Adrenal gland (tissue), 12 donors: ENCODE measurements around the gene NEMP1. TPM values are rescaled to one million over a fixed set of nuclear protein-coding genes. Genes with fewer than 3 reads are reported as not detected.

Source experiments
- polyA plus RNA-seq, 3 donors: library from polyadenylated mRNA; stranded (reverse); fragments of 200-250 nt in 2 of 3; fragments of 350-450 nt in 1 of 3; fragmentation: Illumina TruSeq in 1 of 3; extraction: RNeasy Lipid Tissue Mini Kit (QIAGEN cat#74804) in 1 of 3; gene quantifications; one replicate each; pipeline ENCODE4 v1.2.3, GENCODE V29; 2013 to 2014
- total RNA-seq, 9 donors: library from RNA; depleted of rRNA in 4 of 9; stranded (reverse); fragments of >200 nt in 4 of 9; fragments of 120-200 nt in 1 of 9; fragmentation: NEBNext Ultra II Directional in 1 of 9; extraction: Animal tissue kit (Norgen Biotek cat#: 25700) in 1 of 9; gene quantifications; one replicate each; pipeline versions ENCODE4 v1.1.0 to v1.2.4, GENCODE V29; 2013 to 2023
- donor health status: healthy with polysubstance abuse.
- donor health status: Bipolar disorder and iron deficiency.
- donor health status: DM: yes; HTN: yes; CAD: no.
- donor health status: DM: no; HTN: no; CAD: no.
- donor health status: DM: no; HTN: no; CAD: no.
- donor health status: DM: yes; HTN: yes; CAD: no.

NEMP1 gene
- total and polyA plus RNA-seq, 12 donors: 2.7 to 16.4 (median 7.6) TPM

Other genes with a start within 250 kb of the NEMP1 start
- gene SDR9C7, start 144.4 kb downstream of the NEMP1 start, total RNA-seq: under 1 TPM in 1 of 9 donors, not detected in 8; 0.06 TPM
- gene SDR9C7, start 144.4 kb downstream of the NEMP1 start, polyA plus RNA-seq: not detected
- under 1 TPM in 8 of 9 donors, not detected in 1; 0.32 to 0.72 (median 0.49) TPM for gene RDH16, start 121.2 kb downstream of the NEMP1 start, total RNA-seq
- 1 to 10 TPM in 1 of 3 donors, under 1 TPM in 2; 0.05 to 1.1 (median 0.61) TPM for gene RDH16, start 121.2 kb downstream of the NEMP1 start, polyA plus RNA-seq
- gene ZBTB39, start 72.2 kb downstream of the NEMP1 start, total RNA-seq: 1 to 10 TPM; 3.2 to 6.0 (median 4.3) TPM
- gene ZBTB39, start 72.2 kb downstream of the NEMP1 start, polyA plus RNA-seq: 1 to 10 TPM; 1.4 to 2.7 (median 1.5) TPM
- gene TAC3, start 62.3 kb downstream of the NEMP1 start, total RNA-seq: under 1 TPM in 2 of 9 donors, not detected in 7; 0.39 to 0.46 TPM
- 1 to 10 TPM in 1 of 3 donors, not detected in 2; 1.1 TPM for gene TAC3, start 62.3 kb downstream of the NEMP1 start, polyA plus RNA-seq
- 1 to 10 TPM in 3 of 9 donors, under 1 TPM in 5, not detected in 1; under 0.01 to 1.6 (median 0.43) TPM for gene MYO1A, start 28.7 kb downstream of the NEMP1 start, total RNA-seq
- under 1 TPM; 0.46 to 0.88 (median 0.64) TPM for gene MYO1A, start 28.7 kb downstream of the NEMP1 start, polyA plus RNA-seq
- gene NAB2, start 10.3 kb upstream of the NEMP1 start, total RNA-seq: 10 to 100 TPM; 11.4 to 36.0 (median 18.1) TPM
- gene NAB2, start 10.3 kb upstream of the NEMP1 start, polyA plus RNA-seq: 10 to 100 TPM in 2 of 3 donors, 1 to 10 TPM in 1; 9.4 to 64.6 (median 56.9) TPM
- gene STAT6, start 32.6 kb upstream of the NEMP1 start, total RNA-seq: 100 to 1,000 TPM in 8 of 9 donors, 10 to 100 TPM in 1; 71.9 to 227 (median 153) TPM
- 100 to 1,000 TPM; 102 to 321 (median 177) TPM for gene STAT6, start 32.6 kb upstream of the NEMP1 start, polyA plus RNA-seq
- gene LRP1, start 49.7 kb upstream of the NEMP1 start, total RNA-seq: 100 to 1,000 TPM in 8 of 9 donors, 10 to 100 TPM in 1; 18.4 to 307 (median 159) TPM
- 10 to 100 TPM; 21.2 to 81.0 (median 59.2) TPM for gene LRP1, start 49.7 kb upstream of the NEMP1 start, polyA plus RNA-seq
- gene LRP1-AS, start 68.8 kb upstream of the NEMP1 start, total RNA-seq: not detected
- not detected for gene LRP1-AS, start 68.8 kb upstream of the NEMP1 start, polyA plus RNA-seq
- gene NXPH4, start 138.0 kb upstream of the NEMP1 start, total RNA-seq: 1 to 10 TPM in 1 of 9 donors, under 1 TPM in 5, not detected in 3; 0.06 to 3.7 (median 0.36) TPM
- 1 to 10 TPM in 2 of 3 donors, under 1 TPM in 1; 0.62 to 1.7 (median 1.2) TPM for gene NXPH4, start 138.0 kb upstream of the NEMP1 start, polyA plus RNA-seq
- 10 to 100 TPM; 50.5 to 94.7 (median 70.9) TPM for gene SHMT2, start 150.9 kb upstream of the NEMP1 start, total RNA-seq
- 10 to 100 TPM; 25.2 to 43.0 (median 29.0) TPM for gene SHMT2, start 150.9 kb upstream of the NEMP1 start, polyA plus RNA-seq
- gene STAC3, start 172.4 kb upstream of the NEMP1 start, total RNA-seq: 1 to 10 TPM in 8 of 9 donors, under 1 TPM in 1; 0.30 to 4.1 (median 2.4) TPM
- gene STAC3, start 172.4 kb upstream of the NEMP1 start, polyA plus RNA-seq: 10 to 100 TPM in 1 of 3 donors, 1 to 10 TPM in 2; 2.0 to 10.5 (median 4.5) TPM